IPS DF 4.7 (cell line): Measurements from ENCODE around the gene TSPAN16.

Experiments used
- DNase-seq: peaks from one replicate; pipeline ENCODE4 v3.0.0-alpha.2; 2013; ENCODE audit warnings: low spot score; ENCODE audit errors: extremely low read depth

Gene TSPAN16

GRCh38 chr19:11295665-11296245 is at the start of gene TSPAN16:
TSS of gene TSPAN16 (plus strand) at chr19:11296160. CDS start at chr19:11296298, 138 bp downstream.
- no peak for DNase-seq

- DNase-seq: no peak
Measured at GRCh38 chr19:11246941-11247340, 49.0 kb upstream of the TSPAN16 start.

- no peak for DNase-seq
Measured at GRCh38 chr19:11247391-11247790, 48.6 kb upstream of the TSPAN16 start.

- DNase-seq: no peak
Measured at GRCh38 chr19:11247934-11248333, 48.0 kb upstream of the TSPAN16 start.

GRCh38 chr19:11248852-11249251 is 47.1 kb upstream of the TSPAN16 start:
- DNase-seq: no peak

- DNase-seq: no peak
Measured at GRCh38 chr19:11251217-11251616, 44.7 kb upstream of the TSPAN16 start.

GRCh38 chr19:11251650-11252314 is 44.2 kb upstream of the TSPAN16 start:
- DNase-seq: no peak

- no peak for DNase-seq
Measured at GRCh38 chr19:11252665-11253355, 43.1 kb upstream of the TSPAN16 start.

GRCh38 chr19:11254666-11255065 is 41.3 kb upstream of the TSPAN16 start:
- no peak for DNase-seq

- no peak for DNase-seq
Measured at GRCh38 chr19:11256189-11256588, 39.8 kb upstream of the TSPAN16 start.

GRCh38 chr19:11257846-11258380 is 38.0 kb upstream of the TSPAN16 start:
- DNase-seq: no peak

GRCh38 chr19:11260996-11261395 is 35.0 kb upstream of the TSPAN16 start:
- no peak for DNase-seq

GRCh38 chr19:11261431-11261970 is 34.5 kb upstream of the TSPAN16 start:
- no peak for DNase-seq

GRCh38 chr19:11261971-11262839 is 33.8 kb upstream of the TSPAN16 start, which contains the start of gene DOCK6:
TSS of gene DOCK6 (minus strand) at chr19:11262524. CDS start at chr19:11262440, 84 bp downstream.
- DNase-seq: no peak

GRCh38 chr19:11263726-11264125 is 32.2 kb upstream of the TSPAN16 start:
- no peak for DNase-seq

GRCh38 chr19:11264452-11265176 is 31.3 kb upstream of the TSPAN16 start:
- DNase-seq: no peak

GRCh38 chr19:11265177-11265784 is 30.7 kb upstream of the TSPAN16 start:
- no peak for DNase-seq

GRCh38 chr19:11265785-11266236 is 30.1 kb upstream of the TSPAN16 start:
- DNase-seq: no peak

- no peak for DNase-seq
Measured at GRCh38 chr19:11267316-11268085, 28.5 kb upstream of the TSPAN16 start.
